Head of caudate nucleus (tissue), 42 donors: ENCODE data around the gene FNDC8.
A peak's percentile ranks its signal among the peaks of the same experiment; 100 is the strongest.
"Not testable (repeated sequence)": the region's sequence is repeated elsewhere in the genome, so short reads cannot be mapped to it uniquely, and the experiment has no call there.

Experiments used
- DNase-seq, 42 donors: peaks; one replicate each; pipeline versions ENCODE4 v3.0.0 to v3.0.0-alpha.2; 2020 to 2021; ENCODE audit warnings: mixed read lengths in 7 of 42
- intact Hi-C: fragments of 100-400 bp; cut with DNase I; formaldehyde crosslinking; loops from one replicate; pipeline ENCODE4 v1.15.0; 2022

FNDC8 gene

DNA sequence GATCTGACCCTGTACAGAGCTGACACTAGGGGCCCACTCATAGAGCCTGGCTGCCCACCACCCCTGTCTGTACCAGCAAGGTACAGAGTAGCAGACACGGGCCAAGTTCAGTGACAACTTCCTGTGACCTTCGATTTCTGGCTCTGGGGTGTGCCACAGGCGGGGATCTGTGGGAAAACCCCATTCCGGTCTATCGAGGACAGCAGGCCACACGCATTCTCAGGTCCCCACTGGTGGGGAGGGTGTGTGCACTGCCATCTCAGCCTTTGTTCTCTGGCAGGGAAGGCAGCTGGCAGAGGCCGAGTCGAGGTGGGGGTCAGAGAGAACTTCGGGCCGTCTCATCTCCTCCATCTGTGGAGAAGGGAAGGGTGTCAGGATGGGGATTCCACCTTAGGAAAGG, 10.7 kb downstream of the FNDC8 start:
- intact Hi-C loops = no loop called here
- no peak for DNase-seq

GRCh38 chr17:35132816-35133550, 11.6 kb downstream of the FNDC8 start:
- no peak for DNase-seq

GRCh38 chr17:35135322-35135721, 13.9 kb downstream of the FNDC8 start:
- DNase-seq = no peak
- intact Hi-C loops = no loop called here

More at GRCh38 chr17:35132816-35133550, 11.6 kb downstream of the FNDC8 start:
- intact Hi-C loops = no loop called here

DNA sequence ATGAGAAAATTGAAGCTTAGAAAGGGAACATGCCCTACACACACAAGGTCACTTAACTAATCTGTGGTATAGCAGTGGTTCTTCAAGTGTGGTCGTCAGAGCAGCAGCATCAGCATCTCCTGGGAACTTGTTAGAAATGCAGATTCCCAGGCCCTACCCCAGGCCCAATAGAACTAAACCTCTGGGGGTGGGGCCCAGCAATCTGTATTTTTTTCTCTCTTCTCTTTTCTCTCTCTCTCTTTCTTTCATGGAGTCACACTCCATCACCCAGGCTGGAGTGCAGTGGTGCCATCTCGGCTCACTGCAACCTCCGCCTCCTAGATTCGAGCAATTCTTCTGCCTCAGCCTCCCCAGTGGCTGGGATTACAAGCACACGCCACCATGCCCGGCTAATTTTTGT, 16.8 kb downstream of the FNDC8 start:
- DNase-seq = no peak
- intact Hi-C loops = no loop called here

- intact Hi-C loops = no loop called here
- peak; percentile 57 to 95 (median 86) for DNase-seq
Measured at GRCh38 chr17:35141681-35142466, 20.5 kb downstream of the FNDC8 start, which contains the start of gene NLE1. NLE1 (minus strand) TSS chr17:35142303; CDS start chr17:35142275, 28 bp downstream.

- no peak for DNase-seq
- intact Hi-C loops = no loop called here
Measured at GRCh38 chr17:35142467-35142796, 21.0 kb downstream of the FNDC8 start.

DNA sequence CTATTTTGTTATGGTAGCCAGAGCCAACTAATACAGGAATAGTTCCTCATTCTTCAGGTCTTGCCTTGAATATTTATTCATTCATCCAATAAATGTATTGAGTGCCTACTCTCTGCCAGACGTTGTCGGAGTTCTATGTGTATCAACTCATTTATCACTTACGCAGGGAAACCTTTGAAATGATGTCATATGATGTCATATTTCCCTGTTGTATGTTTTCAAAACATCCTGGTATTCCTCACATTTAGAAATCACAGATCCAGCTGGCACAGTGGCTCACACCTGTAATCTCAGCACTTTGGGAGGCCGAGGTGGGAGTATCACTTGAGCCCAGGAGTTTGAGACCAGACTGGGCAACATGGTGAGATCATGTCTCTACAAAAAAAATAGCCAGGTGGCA, 23.4 kb downstream of the FNDC8 start:
- intact Hi-C loops = no loop called here

GRCh38 chr17:35146214-35146833, 24.9 kb downstream of the FNDC8 start:
- DNase-seq = no peak
- intact Hi-C loops = no loop called here

More for the DNA sequence above, 23.4 kb downstream of the FNDC8 start:
- DNase-seq = no peak

DNA sequence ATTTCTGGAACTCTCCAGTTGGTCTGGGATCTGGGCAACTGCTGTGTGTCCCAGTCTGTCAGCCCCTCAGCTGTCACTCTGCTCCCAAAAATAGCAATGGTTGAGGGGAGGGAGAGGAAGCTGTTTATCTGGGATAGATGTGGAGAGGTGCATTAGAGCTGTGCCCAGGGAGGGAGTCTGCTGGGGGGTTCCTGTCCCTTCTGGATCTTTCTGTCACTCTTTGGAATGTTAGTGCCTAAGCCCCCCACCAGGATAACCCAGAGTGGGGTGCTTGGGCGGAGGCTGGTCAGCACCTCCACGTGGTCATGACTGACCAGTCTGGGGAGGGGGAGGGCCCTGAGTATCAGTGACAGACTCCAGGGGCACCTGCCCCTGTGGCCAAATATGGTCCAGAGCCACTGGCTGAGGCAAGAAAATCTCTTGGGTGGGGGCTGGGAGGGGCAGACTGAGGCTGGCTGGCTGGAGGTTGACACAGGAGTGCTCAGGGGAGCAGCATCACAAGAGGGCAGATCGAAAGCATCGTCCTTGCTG, 26.0 kb downstream of the FNDC8 start, which contains the start of gene UNC45B:
Gene UNC45B (plus strand): TSS at position 443 of the 531 bp plus-strand sequence. CDS start 447 bp downstream, outside the sequence.
- no peak for DNase-seq
- intact Hi-C loops = no loop called here

DNA sequence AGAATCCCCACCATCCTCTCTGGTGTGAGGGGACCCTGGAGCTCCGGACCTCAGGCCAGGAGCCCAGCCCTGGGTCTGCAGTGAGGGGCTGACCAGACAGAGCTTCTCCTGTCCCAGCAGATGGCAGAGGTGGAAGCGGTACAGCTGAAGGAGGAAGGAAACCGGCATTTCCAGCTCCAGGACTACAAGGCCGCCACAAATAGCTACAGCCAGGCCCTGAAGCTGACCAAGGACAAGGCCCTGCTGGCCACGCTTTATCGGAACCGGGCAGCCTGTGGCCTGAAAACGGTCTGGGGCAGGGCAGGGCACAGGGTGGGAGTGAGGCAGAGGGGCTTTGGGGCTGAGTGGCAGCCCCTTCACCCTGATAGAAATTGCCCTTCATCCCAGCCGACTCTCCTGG, 26.7 kb downstream of the FNDC8 start:
- intact Hi-C loops = no loop called here
- DNase-seq = no peak

DNA sequence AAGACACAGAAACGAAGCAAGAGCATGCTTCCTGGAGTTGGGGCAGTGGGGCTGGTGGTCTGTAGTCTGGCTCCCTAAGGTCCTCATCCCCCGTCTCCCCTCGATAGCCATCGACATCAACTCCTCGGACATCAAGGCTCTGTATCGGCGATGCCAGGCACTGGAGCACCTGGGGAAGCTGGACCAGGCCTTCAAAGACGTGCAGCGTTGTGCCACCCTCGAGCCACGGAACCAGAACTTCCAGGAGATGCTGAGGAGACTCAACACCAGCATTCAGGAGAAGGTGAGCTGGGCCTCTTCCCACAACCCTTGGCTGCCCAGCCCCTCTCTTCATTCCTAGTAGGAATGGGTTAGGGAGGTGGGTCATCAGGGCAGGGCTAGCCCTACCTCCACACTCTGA, 28.5 kb downstream of the FNDC8 start:
- intact Hi-C loops = no loop called here
- no peak for DNase-seq

GRCh38 chr17:35151080-35151479, 29.7 kb downstream of the FNDC8 start:
- DNase-seq, intact Hi-C loops: not testable (repeated sequence)

GRCh38 chr17:35152421-35153140, 31.2 kb downstream of the FNDC8 start:
- DNase-seq = no peak

GRCh38 chr17:35154196-35155165, 33.1 kb downstream of the FNDC8 start:
- intact Hi-C loops = no loop called here
- no peak for DNase-seq

More at GRCh38 chr17:35152421-35153140, 31.2 kb downstream of the FNDC8 start:
- intact Hi-C loops = no loop called here

GRCh38 chr17:35155246-35155645, 33.8 kb downstream of the FNDC8 start:
- DNase-seq = no peak
- intact Hi-C loops = no loop called here

DNA sequence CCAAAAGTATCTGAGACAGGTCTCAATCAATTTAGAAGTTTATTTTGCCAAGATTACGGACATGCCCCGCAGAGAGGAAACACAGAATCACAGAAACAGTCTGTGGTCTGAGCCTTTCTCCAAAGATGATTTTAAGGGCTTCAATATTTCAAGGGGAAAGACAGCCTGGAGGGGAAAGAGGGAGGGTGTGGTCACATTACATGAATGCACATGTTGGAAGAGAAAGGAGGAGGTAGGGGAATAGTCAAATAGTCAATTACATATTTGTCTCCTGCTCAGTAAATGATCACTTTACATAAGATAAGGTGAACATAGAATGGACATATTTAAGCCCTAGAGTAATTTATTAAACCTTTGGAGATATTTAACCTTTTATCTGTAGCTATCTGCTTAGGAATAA, 38.5 kb downstream of the FNDC8 start:
- intact Hi-C loops = no loop called here
- no peak for DNase-seq

- intact Hi-C loops = no loop called here
- DNase-seq = no peak
Measured at GRCh38 chr17:35160354-35161201, 39.2 kb downstream of the FNDC8 start.
